Endodermal cell (in vitro differentiated cells): ENCODE data around the gene CHD8. TPM values are rescaled to one million over a fixed set of nuclear protein-coding genes. Genes with fewer than 3 reads are reported as not detected.
A peak's percentile ranks its signal among the peaks of the same experiment; 100 is the strongest.

Experiments
- DNase-seq: peaks from one replicate; pipeline ENCODE4 v3.0.0-alpha.2; 2017
- H3K27ac ChIP-seq: 2 replicates; pipeline ENCODE4 v1.5.1; 2013; ENCODE audit warnings: mild to moderate bottlenecking, low read depth, low read length, moderate library complexity
- H3K27me3 ChIP-seq: 2 replicates; pipeline ENCODE4 v1.6.1; 2013; ENCODE audit warnings: mild to moderate bottlenecking, low read length, moderate library complexity; ENCODE audit not compliant: insufficient read depth, control insufficient read depth, poor library complexity, severe bottlenecking
- H3K36me3 ChIP-seq: 2 replicates; pipeline ENCODE4 v1.7.0; 2013; ENCODE audit warnings: mild to moderate bottlenecking, low read length, moderate library complexity; ENCODE audit not compliant: control insufficient read depth, insufficient read depth
- H3K4me1 ChIP-seq: one replicate; pipeline ENCODE4 v1.7.0; 2013; ENCODE audit warnings: low read length; ENCODE audit not compliant: control insufficient read depth, insufficient read depth
- H3K4me3 ChIP-seq: 2 replicates; pipeline ENCODE4 v1.5.1; 2013; ENCODE audit warnings: mild to moderate bottlenecking, low read length, moderate library complexity
- H3K9ac ChIP-seq: 2 replicates; pipeline ENCODE4 v1.6.1; 2013; ENCODE audit warnings: mild to moderate bottlenecking, low read length, moderate library complexity; ENCODE audit not compliant: poor library complexity, severe bottlenecking; ENCODE audit errors: extremely low read depth
- H3K9me3 ChIP-seq: 2 replicates; pipeline ENCODE4 v1.6.1; 2013; ENCODE audit warnings: mild to moderate bottlenecking, low read length, moderate library complexity; ENCODE audit not compliant: control insufficient read depth
- H3K27ac Mint-ChIP-seq: 2 replicates; pipeline ENCODE4 v1.8.0; 2020; ENCODE audit warnings: mixed read lengths
- H3K27me3 Mint-ChIP-seq: 2 replicates; pipeline ENCODE4 v1.8.0; 2021; ENCODE audit warnings: mild to moderate bottlenecking, mixed read lengths; ENCODE audit not compliant: insufficient read depth
- H3K36me3 Mint-ChIP-seq: 2 replicates; pipeline ENCODE4 v1.8.0; 2020; ENCODE audit warnings: low read depth, mixed read lengths
- H3K4me1 Mint-ChIP-seq: 2 replicates; pipeline ENCODE4 v1.8.0; 2020; ENCODE audit warnings: mixed read lengths
- H3K4me3 Mint-ChIP-seq: 2 replicates; pipeline ENCODE4 v1.8.0; 2020; ENCODE audit warnings: mild to moderate bottlenecking, moderate library complexity, mixed read lengths
- H3K9me3 Mint-ChIP-seq: 2 replicates; pipeline ENCODE4 v1.8.0; 2020; ENCODE audit warnings: mild to moderate bottlenecking, mixed read lengths
- WGBS, 2 experiments: methylation state at CpG; one replicate each; pipeline versions ENCODE4 v1.1.5 to v1.1.7; 2013; ENCODE audit warnings: missing lambda C conversion rate in 2 of 2, mixed read lengths in 1 of 2; ENCODE audit not compliant: insufficient coverage in 1 of 2, insufficient read length in 1 of 2; 5-methylcytosine and 5-hydroxymethylcytosine counted together
- long read RNA-seq, 4 experiments: library from polyadenylated mRNA in 2 of 4; library from RNA in 1 of 4; library from capped mRNA in 1 of 4; stranded (forward) in 3 of 4; unstranded in 1 of 4; transcript quantifications; one replicate each; pipeline ENCODE4 v2.0.0, GENCODE V29; 2020 to 2021; ENCODE audit warnings: inconsistent platforms in 1 of 4
- polyA plus RNA-seq, 2 experiments: library from polyadenylated mRNA; stranded (reverse); fragments of 50-300 nt; gene quantifications; one replicate each; pipeline ENCODE4 v1.2.3, GENCODE V29; 2013
- total RNA-seq, 2 donors: library from RNA; stranded (reverse); fragmentation: NEBNext Ultra II Directional in 1 of 2; extraction: Animal tissue kit (Norgen Biotek cat#: 25700) in 1 of 2; gene quantifications; 2 replicates in 1 of 2; 3 replicates in 1 of 2; pipeline ENCODE4 v1.2.1, GENCODE V29; 2021
- TF ChIP-seq, protein P1 (sequence below): fragments of 200-600 bp; sonication (generic); conservative IDR thresholded peaks from 2 replicates; pipeline ENCODE4 v1.5.0; 2021; ENCODE audit warnings: antibody characterized with exemption, mild to moderate bottlenecking

The CHD8 gene, protein sequence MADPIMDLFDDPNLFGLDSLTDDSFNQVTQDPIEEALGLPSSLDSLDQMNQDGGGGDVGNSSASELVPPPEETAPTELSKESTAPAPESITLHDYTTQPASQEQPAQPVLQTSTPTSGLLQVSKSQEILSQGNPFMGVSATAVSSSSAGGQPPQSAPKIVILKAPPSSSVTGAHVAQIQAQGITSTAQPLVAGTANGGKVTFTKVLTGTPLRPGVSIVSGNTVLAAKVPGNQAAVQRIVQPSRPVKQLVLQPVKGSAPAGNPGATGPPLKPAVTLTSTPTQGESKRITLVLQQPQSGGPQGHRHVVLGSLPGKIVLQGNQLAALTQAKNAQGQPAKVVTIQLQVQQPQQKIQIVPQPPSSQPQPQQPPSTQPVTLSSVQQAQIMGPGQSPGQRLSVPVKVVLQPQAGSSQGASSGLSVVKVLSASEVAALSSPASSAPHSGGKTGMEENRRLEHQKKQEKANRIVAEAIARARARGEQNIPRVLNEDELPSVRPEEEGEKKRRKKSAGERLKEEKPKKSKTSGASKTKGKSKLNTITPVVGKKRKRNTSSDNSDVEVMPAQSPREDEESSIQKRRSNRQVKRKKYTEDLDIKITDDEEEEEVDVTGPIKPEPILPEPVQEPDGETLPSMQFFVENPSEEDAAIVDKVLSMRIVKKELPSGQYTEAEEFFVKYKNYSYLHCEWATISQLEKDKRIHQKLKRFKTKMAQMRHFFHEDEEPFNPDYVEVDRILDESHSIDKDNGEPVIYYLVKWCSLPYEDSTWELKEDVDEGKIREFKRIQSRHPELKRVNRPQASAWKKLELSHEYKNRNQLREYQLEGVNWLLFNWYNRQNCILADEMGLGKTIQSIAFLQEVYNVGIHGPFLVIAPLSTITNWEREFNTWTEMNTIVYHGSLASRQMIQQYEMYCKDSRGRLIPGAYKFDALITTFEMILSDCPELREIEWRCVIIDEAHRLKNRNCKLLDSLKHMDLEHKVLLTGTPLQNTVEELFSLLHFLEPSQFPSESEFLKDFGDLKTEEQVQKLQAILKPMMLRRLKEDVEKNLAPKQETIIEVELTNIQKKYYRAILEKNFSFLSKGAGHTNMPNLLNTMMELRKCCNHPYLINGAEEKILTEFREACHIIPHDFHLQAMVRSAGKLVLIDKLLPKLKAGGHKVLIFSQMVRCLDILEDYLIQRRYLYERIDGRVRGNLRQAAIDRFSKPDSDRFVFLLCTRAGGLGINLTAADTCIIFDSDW (N-terminal part only)
- 100 to 1,000 TPM; 126 to 130 TPM for total RNA-seq
- polyA plus RNA-seq (2013, experiment 1 of 2): 67.1 TPM
- 65.9 TPM for polyA plus RNA-seq (2013, experiment 2 of 2)
- long read RNA-seq, experiment 1, partial matches to known transcripts: 19 of 30 reads
- long read RNA-seq, experiment 1, other reads (novel, unspliced or antisense): 8 of 30 reads
- long read RNA-seq, experiment 2, full-length matches to known transcripts: 4 of 32 reads
- long read RNA-seq, experiment 2, partial matches to known transcripts: 24 of 32 reads
- long read RNA-seq, experiment 2, other reads (novel, unspliced or antisense): 4 of 32 reads
- long read RNA-seq, experiment 3, partial matches to known transcripts: 40 of 49 reads
- long read RNA-seq, experiment 3, other reads (novel, unspliced or antisense): 7 of 49 reads
- long read RNA-seq, experiment 4, partial matches to known transcripts: 1 of 3 reads
- long read RNA-seq, experiment 4, other reads (novel, unspliced or antisense): 2 of 3 reads

DNA sequence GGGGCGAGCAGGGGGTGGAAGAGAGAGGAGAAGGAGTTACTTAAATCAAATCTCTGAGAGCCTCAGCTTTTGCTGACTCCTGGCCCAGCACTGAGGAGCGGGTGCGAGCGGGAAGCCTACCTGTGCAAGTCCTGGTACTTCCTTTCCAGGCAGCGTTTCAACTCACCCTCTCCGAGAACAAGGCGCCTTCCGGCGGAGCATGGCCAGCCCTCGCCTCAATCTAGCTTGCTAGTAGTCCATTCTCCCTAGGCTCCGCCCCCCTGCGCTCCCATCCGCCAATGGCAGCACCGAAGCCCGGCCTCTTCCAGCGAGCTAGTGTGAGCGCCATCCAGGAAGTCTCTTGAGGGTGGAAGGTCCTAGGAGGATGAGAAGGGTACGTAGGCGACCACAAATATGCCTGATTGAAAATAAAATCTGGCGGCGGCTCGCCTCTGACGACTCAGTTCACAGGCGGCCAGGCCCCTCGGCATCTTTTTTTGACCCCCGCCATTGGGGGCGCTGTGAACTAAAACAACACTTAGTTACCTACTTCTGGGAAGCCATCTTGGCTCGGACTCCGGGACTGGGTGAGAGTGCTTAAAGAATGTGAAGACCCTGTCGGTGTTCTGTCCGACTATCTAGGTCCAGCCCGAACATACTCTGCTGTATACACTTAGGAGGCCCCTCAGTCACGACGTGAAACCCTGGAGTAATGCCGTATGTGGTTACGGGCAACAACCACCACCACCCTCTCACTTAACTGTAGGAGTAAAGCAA is at the start of gene CHD8:
TSS of gene CHD8 (minus strand) at position 212 of the 756 bp plus-strand sequence. CDS start 24,480 bp downstream, outside the sequence.
- Mint-ChIP-seq H3K27me3 (no peaks in the 10 kb centered on the region), H3K4me3 (peak within 1 kb of the TSS; percentile 93), H3K9me3 (no peaks in the 10 kb centered on the region), H3K4me1 (peaks cover 11% of the 10 kb centered on the region), H3K36me3 (peaks cover 42% of the 10 kb centered on the region), H3K27ac (peak within 1 kb of the TSS; percentile 100)
- Histone ChIP-seq H3K27ac (peak within 1 kb of the TSS; percentile 92), H3K4me3 (peak within 1 kb of the TSS; percentile 88), H3K9me3 (no peaks in the 10 kb centered on the region), H3K9ac (peak within 1 kb of the TSS; percentile 91), H3K36me3 (peaks cover 32% of the 10 kb centered on the region), H3K4me1 (no peaks in the 10 kb centered on the region), H3K27me3 (no peaks in the 10 kb centered on the region)
- peak; percentile 100 for DNase-seq
- TF ChIP-seq, protein P1, sequence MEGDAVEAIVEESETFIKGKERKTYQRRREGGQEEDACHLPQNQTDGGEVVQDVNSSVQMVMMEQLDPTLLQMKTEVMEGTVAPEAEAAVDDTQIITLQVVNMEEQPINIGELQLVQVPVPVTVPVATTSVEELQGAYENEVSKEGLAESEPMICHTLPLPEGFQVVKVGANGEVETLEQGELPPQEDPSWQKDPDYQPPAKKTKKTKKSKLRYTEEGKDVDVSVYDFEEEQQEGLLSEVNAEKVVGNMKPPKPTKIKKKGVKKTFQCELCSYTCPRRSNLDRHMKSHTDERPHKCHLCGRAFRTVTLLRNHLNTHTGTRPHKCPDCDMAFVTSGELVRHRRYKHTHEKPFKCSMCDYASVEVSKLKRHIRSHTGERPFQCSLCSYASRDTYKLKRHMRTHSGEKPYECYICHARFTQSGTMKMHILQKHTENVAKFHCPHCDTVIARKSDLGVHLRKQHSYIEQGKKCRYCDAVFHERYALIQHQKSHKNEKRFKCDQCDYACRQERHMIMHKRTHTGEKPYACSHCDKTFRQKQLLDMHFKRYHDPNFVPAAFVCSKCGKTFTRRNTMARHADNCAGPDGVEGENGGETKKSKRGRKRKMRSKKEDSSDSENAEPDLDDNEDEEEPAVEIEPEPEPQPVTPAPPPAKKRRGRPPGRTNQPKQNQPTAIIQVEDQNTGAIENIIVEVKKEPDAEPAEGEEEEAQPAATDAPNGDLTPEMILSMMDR: peak; percentile 82
- 2 to 4% methylated on average over 18 to 36 of the region's 36 CpGs for WGBS, 2 experiments

DNA sequence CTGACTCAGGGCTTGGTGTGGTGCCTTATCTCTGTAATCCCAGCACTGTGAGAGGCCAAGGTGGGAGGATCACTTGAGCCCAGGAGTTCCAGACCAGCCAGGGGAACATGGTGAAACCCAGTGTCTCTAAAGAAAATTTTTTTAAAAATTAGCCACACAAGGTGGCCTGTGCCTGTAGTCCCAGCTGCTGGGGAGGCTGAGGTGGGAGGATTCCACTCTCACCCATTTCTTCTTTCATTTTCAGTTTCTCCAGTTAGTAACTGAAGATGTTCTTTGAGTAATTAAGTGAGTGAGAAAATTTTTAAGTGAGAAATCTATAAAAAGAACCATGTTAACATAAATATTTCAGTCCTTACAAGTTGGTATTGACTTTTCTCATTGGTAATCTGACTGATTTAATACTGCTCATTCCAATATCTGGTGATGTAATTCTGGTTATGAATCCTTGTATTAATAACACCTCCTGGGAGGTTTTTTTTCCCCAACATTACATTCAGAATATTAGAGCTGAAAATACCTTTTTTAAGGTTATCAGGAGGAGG is 49.2 kb upstream of the CHD8 start:
- Histone ChIP-seq H3K9ac (no peak overlapping the region), H3K9me3 (peaks cover 5% of the 10 kb centered on the region), H3K36me3 (peaks cover 77% of the 10 kb centered on the region), H3K4me3 (no peak overlapping the region), H3K4me1 (no peaks in the 10 kb centered on the region), H3K27me3 (no peaks in the 10 kb centered on the region), H3K27ac (no peak overlapping the region)
- Mint-ChIP-seq H3K9me3 (no peaks in the 10 kb centered on the region), H3K4me3 (no peak overlapping the region), H3K27ac (no peak overlapping the region), H3K36me3 (peaks cover 64% of the 10 kb centered on the region), H3K27me3 (no peaks in the 10 kb centered on the region), H3K4me1 (peaks cover 10% of the 10 kb centered on the region)
- DNase-seq: no peak
- TF ChIP-seq, protein P1: no peak
